ENCODE results near the gene MTURN.

The MTURN gene

GRCh38 chr7:30159163-30159562 lies 24.4 kb downstream of the MTURN start:
- no peak for DNase-seq (ENCODE audit: low spot score)
- Histone ChIP-seq H3K4me3 (ENCODE audit: severe bottlenecking) (no peak overlapping the region), H3K4me1 (ENCODE audit: insufficient read depth, poor library complexity, severe bottlenecking) (peaks cover 19% of the 10 kb centered on the region), H3K36me3 (ENCODE audit: low read depth) (no peaks in the 10 kb centered on the region), H3K27ac (ENCODE audit: poor library complexity, severe bottlenecking) (no peak overlapping the region), H3K27me3 (ENCODE audit: insufficient read depth, poor library complexity, severe bottlenecking) (no peaks in the 10 kb centered on the region), H3K9me3 (ENCODE audit: severe bottlenecking) (no peaks in the 10 kb centered on the region)
- no peak for TF ChIP-seq CTCF (IDR thresholded peaks at IDR 0.05; ENCODE audit: poor library complexity, severe bottlenecking)
- ATAC-seq (ENCODE audit: low read depth) = no peak

- ATAC-seq (ENCODE audit: low read depth) (no peak), DNase-seq (ENCODE audit: low spot score) (no peak)
- no peaks in the 10 kb centered on the region for H3K36me3 ChIP-seq (ENCODE audit: low read depth)
- H3K27me3 ChIP-seq (ENCODE audit: insufficient read depth, poor library complexity, severe bottlenecking) = no peaks in the 10 kb centered on the region
- no peaks in the 10 kb centered on the region for H3K9me3 ChIP-seq (ENCODE audit: severe bottlenecking)
- peak; percentile 25 for TF ChIP-seq CTCF (IDR thresholded peaks at IDR 0.05; ENCODE audit: poor library complexity, severe bottlenecking)
- H3K4me3 ChIP-seq (ENCODE audit: severe bottlenecking) = no peak overlapping the region
- H3K27ac ChIP-seq (ENCODE audit: poor library complexity, severe bottlenecking) = no peak overlapping the region
- H3K4me1 ChIP-seq (ENCODE audit: insufficient read depth, poor library complexity, severe bottlenecking) = peaks cover 22% of the 10 kb centered on the region
Observed at GRCh38 chr7:30159698-30160143, 24.9 kb downstream of the MTURN start.

- no peak overlapping the region for H3K27ac ChIP-seq (ENCODE audit: poor library complexity, severe bottlenecking)
- TF ChIP-seq CTCF (IDR thresholded peaks at IDR 0.05; ENCODE audit: poor library complexity, severe bottlenecking) = no peak
- H3K9me3 ChIP-seq (ENCODE audit: severe bottlenecking) = no peaks in the 10 kb centered on the region
- no peak for DNase-seq (ENCODE audit: low spot score)
- no peaks in the 10 kb centered on the region for H3K27me3 ChIP-seq (ENCODE audit: insufficient read depth, poor library complexity, severe bottlenecking)
- no peaks in the 10 kb centered on the region for H3K36me3 ChIP-seq (ENCODE audit: low read depth)
- H3K4me1 ChIP-seq (ENCODE audit: insufficient read depth, poor library complexity, severe bottlenecking) = peaks cover 28% of the 10 kb centered on the region
- H3K4me3 ChIP-seq (ENCODE audit: severe bottlenecking) = no peak overlapping the region
- no peak for ATAC-seq (ENCODE audit: low read depth)
Observed at GRCh38 chr7:30160329-30160728, 25.5 kb downstream of the MTURN start.

- Histone ChIP-seq H3K27ac (ENCODE audit: poor library complexity, severe bottlenecking) (peak overlapping the region; percentile 94), H3K36me3 (ENCODE audit: low read depth) (no peaks in the 10 kb centered on the region), H3K9me3 (ENCODE audit: severe bottlenecking) (no peaks in the 10 kb centered on the region), H3K4me3 (ENCODE audit: severe bottlenecking) (no peak overlapping the region), H3K27me3 (ENCODE audit: insufficient read depth, poor library complexity, severe bottlenecking) (no peaks in the 10 kb centered on the region), H3K4me1 (ENCODE audit: insufficient read depth, poor library complexity, severe bottlenecking) (peaks cover 45% of the 10 kb centered on the region)
- no peak for TF ChIP-seq CTCF (IDR thresholded peaks at IDR 0.05; ENCODE audit: poor library complexity, severe bottlenecking)
- no peak for ATAC-seq (ENCODE audit: low read depth)
- no peak for DNase-seq (ENCODE audit: low spot score)
Observed at GRCh38 chr7:30162133-30162532, 27.3 kb downstream of the MTURN start.

- DNase-seq (ENCODE audit: low spot score) = no peak
- TF ChIP-seq CTCF (IDR thresholded peaks at IDR 0.05; ENCODE audit: poor library complexity, severe bottlenecking) = no peak
- H3K9me3 ChIP-seq (ENCODE audit: severe bottlenecking) = no peaks in the 10 kb centered on the region
- peaks cover 45% of the 10 kb centered on the region for H3K4me1 ChIP-seq (ENCODE audit: insufficient read depth, poor library complexity, severe bottlenecking)
- no peak overlapping the region for H3K4me3 ChIP-seq (ENCODE audit: severe bottlenecking)
- H3K27ac ChIP-seq (ENCODE audit: poor library complexity, severe bottlenecking) = peak overlapping the region; percentile 94
- H3K36me3 ChIP-seq (ENCODE audit: low read depth) = no peaks in the 10 kb centered on the region
- no peaks in the 10 kb centered on the region for H3K27me3 ChIP-seq (ENCODE audit: insufficient read depth, poor library complexity, severe bottlenecking)
- peak; percentile 84 for ATAC-seq (ENCODE audit: low read depth)
Observed at GRCh38 chr7:30162622-30163124, 27.9 kb downstream of the MTURN start.

All from RWPE2 (cell line).